ENCODE measurements around the gene GARIN3. TPM values are rescaled to one million over a fixed set of nuclear protein-coding genes. Genes with fewer than 3 reads are reported as not detected.

The GARIN3 gene
- polyA plus RNA-seq, 1 experiment = not detected

DNA sequence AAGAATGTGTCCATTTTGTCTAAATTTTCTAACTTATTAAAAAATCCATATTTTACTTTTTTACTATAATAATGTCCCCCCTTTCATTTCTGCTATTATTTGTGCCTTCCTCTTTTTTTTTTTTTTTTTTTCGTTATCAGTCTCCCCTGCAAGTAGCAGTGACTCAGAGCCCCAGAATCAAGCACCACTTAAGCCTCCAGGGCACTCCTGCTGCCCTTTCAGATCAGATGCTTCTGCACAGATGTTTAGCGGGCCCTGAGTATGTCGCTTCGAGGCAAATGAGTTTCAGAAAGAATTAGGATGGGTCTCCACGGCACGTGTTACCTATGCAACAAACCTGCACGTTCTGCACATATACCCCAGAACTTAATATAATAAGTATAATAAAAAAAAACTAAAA lies 35.1 kb downstream of the GARIN3 start:
- POLR2A ChIA-PET = no interaction called here
- CTCF ChIA-PET = interaction anchor here (0.6 to 3.2 kb wide), 7 partner anchors 7 to 1995 kb away, joined by 3 to 56 read pairs (median 5); partner anchors contain the start of gene MED7
- TF ChIP-seq, protein P1, sequence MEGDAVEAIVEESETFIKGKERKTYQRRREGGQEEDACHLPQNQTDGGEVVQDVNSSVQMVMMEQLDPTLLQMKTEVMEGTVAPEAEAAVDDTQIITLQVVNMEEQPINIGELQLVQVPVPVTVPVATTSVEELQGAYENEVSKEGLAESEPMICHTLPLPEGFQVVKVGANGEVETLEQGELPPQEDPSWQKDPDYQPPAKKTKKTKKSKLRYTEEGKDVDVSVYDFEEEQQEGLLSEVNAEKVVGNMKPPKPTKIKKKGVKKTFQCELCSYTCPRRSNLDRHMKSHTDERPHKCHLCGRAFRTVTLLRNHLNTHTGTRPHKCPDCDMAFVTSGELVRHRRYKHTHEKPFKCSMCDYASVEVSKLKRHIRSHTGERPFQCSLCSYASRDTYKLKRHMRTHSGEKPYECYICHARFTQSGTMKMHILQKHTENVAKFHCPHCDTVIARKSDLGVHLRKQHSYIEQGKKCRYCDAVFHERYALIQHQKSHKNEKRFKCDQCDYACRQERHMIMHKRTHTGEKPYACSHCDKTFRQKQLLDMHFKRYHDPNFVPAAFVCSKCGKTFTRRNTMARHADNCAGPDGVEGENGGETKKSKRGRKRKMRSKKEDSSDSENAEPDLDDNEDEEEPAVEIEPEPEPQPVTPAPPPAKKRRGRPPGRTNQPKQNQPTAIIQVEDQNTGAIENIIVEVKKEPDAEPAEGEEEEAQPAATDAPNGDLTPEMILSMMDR (IDR thresholded peaks at IDR 0.05; ENCODE audit: low read depth, low read length) = no peak
- no peak for DNase-seq (ENCODE audit: low read depth, low spot score)
- H3K4me3 ChIP-seq (ENCODE audit: low read depth, low read length) = no peak overlapping the region
- no peaks in the 10 kb centered on the region for H3K9me3 ChIP-seq (ENCODE audit: control insufficient read depth, insufficient read depth, low read length)
- no peak overlapping the region for H3K27ac ChIP-seq (ENCODE audit: low read depth, low read length)
- no peaks in the 10 kb centered on the region for H3K27me3 ChIP-seq (ENCODE audit: control insufficient read depth, insufficient read depth, low read length)

DNA sequence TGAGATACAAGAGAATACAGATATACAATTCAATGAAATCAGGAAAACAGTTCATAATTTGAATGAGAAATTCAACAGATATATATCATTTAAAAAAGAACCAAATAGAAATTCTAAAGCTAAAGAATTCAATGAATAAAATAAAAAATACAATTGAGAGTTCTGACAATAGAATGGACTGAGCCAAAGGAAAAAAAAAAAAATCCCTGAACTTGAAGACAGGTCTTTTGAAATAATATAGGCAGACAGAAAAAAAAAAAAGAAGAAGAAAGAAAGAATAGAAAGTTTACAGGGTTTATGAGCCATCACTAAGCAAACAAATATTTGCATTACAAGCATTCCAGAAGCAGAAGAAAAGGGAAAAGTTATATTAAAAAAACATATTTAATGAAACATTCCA lies 44.4 kb downstream of the GARIN3 start:
- no peak overlapping the region for H3K4me3 ChIP-seq (ENCODE audit: low read depth, low read length)
- DNase-seq (ENCODE audit: low read depth, low spot score) = no peak
- no peaks in the 10 kb centered on the region for H3K9me3 ChIP-seq (ENCODE audit: control insufficient read depth, insufficient read depth, low read length)
- H3K27ac ChIP-seq (ENCODE audit: low read depth, low read length) = no peak overlapping the region
- POLR2A ChIA-PET = no interaction called here
- H3K27me3 ChIP-seq (ENCODE audit: control insufficient read depth, insufficient read depth, low read length) = no peaks in the 10 kb centered on the region
- TF ChIP-seq, protein P1 (IDR thresholded peaks at IDR 0.05; ENCODE audit: low read depth, low read length) = no peak
- CTCF ChIA-PET = no interaction called here

DNA sequence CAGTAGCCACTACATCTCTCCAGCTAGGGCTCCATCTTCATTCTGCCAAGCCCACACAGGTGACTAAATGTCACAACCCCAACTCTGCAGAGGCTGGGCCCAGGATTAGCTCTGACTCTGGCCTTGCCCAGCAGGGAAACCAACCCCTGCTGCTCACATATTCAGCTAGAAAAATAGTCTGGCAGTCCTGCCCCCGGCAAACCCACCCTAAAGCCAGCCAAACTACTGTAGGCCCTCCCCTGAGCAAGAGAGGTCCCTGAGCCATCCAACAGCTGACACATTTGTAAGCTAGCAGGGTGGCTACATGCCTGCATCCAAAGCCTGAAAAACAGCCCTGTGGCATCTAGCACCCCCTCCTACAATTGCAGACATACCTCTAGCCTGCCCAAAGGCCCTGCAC lies 46.0 kb downstream of the GARIN3 start:
- DNase-seq (ENCODE audit: low read depth, low spot score) = no peak
- Histone ChIP-seq H3K27me3 (ENCODE audit: control insufficient read depth, insufficient read depth, low read length) (no peaks in the 10 kb centered on the region), H3K27ac (ENCODE audit: low read depth, low read length) (no peak overlapping the region), H3K4me3 (ENCODE audit: low read depth, low read length) (no peak overlapping the region), H3K9me3 (ENCODE audit: control insufficient read depth, insufficient read depth, low read length) (no peaks in the 10 kb centered on the region)
- ChIA-PET CTCF (no interaction called here), POLR2A (interaction anchor here (1.0 kb wide), 1 partner anchor 23 kb away, joined by 3 read pairs; the partner anchor contains the start of gene MED7)
- TF ChIP-seq, protein P1 (IDR thresholded peaks at IDR 0.05; ENCODE audit: low read depth, low read length) = no peak

DNA sequence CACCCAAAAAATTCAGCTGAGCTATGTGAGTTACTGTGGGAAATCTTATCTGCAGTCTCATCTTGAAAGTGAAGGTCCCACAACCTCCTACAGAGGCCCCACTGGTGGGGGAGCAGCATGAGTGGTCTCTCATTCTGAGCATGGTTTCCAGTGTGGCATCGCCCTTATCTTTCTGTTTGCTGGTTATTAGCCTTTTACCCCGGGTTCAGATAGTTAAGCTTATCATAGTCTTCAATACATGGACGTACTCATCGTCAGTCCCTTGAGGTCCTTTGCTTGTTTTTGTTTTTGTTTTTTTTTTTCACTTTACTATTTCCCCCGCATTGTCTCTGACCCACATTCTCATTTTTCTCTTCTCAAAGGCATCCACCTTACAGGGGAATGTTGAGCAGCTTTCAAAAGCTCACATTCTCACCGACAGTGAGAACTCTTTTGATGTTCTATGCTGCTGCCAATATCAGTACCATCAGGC lies 49.5 kb downstream of the GARIN3 start:
- Histone ChIP-seq H3K4me3 (ENCODE audit: low read depth, low read length) (no peak overlapping the region), H3K27ac (ENCODE audit: low read depth, low read length) (no peak overlapping the region), H3K27me3 (ENCODE audit: control insufficient read depth, insufficient read depth, low read length) (no peaks in the 10 kb centered on the region), H3K9me3 (ENCODE audit: control insufficient read depth, insufficient read depth, low read length) (no peaks in the 10 kb centered on the region)
- POLR2A ChIA-PET = no interaction called here
- no peak for DNase-seq (ENCODE audit: low read depth, low spot score)
- TF ChIP-seq, protein P1 (IDR thresholded peaks at IDR 0.05; ENCODE audit: low read depth, low read length) = no peak
- CTCF ChIA-PET = interaction anchor here (0.8 kb wide), 1 partner anchor 16 kb away, joined by 3 read pairs; no protein-coding TSS in a partner anchor

DNA sequence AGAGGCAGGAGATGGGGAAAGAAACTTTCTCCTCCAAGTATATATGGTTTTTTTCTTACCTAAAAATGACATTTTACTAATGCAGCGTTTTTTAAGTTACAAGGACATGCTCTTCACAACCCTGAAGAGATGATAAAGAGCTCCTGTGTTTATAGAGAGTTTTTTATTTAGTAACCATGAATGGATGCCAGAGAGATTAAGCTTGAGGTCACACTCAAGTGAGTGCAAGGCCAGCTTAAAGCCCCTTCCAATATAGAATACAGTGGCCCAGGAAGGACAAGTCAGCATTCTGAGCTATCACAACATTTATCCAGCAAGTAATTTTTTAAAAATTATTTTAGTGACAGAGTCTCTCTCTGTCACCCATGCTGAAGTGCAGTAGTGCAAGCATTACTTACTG lies 50.6 kb downstream of the GARIN3 start:
- DNase-seq (ENCODE audit: low read depth, low spot score) = no peak
- no peak overlapping the region for H3K4me3 ChIP-seq (ENCODE audit: low read depth, low read length)
- TF ChIP-seq, protein P1 (IDR thresholded peaks at IDR 0.05; ENCODE audit: low read depth, low read length) = no peak
- no peak overlapping the region for H3K27ac ChIP-seq (ENCODE audit: low read depth, low read length)
- POLR2A ChIA-PET = no interaction called here
- CTCF ChIA-PET = no interaction called here
- H3K27me3 ChIP-seq (ENCODE audit: control insufficient read depth, insufficient read depth, low read length) = no peaks in the 10 kb centered on the region
- H3K9me3 ChIP-seq (ENCODE audit: control insufficient read depth, insufficient read depth, low read length) = no peaks in the 10 kb centered on the region

Measured in AG04450 (cell line).